Neuronal stem cell (in vitro differentiated cells): ENCODE data around the gene ZNF212.

Source experiments
- DNase-seq: peaks from one replicate; pipeline ENCODE4 v3.0.0-alpha.2; 2013; ENCODE audit warnings: low spot score
- H2AFZ ChIP-seq: one replicate; pipeline ENCODE4 v1.6.1; 2013; ENCODE audit warnings: mild to moderate bottlenecking, low read length, inconsistent platforms
- H2AK5ac ChIP-seq: 2 replicates; pipeline ENCODE4 v1.6.1; 2013; ENCODE audit warnings: low read depth, mild to moderate bottlenecking, inconsistent platforms, low read length, moderate library complexity, mixed read lengths
- H2BK120ac ChIP-seq: 2 replicates; pipeline ENCODE4 v1.6.1; 2013; ENCODE audit warnings: low read depth, mild to moderate bottlenecking, inconsistent platforms, low read length, moderate library complexity, mixed read lengths
- H2BK12ac ChIP-seq: one replicate; pipeline ENCODE4 v1.6.1; 2013; ENCODE audit warnings: low read length, inconsistent platforms
- H2BK15ac ChIP-seq: 2 replicates; pipeline ENCODE4 v1.6.1; 2013; ENCODE audit warnings: mild to moderate bottlenecking, low read length, inconsistent platforms, mixed read lengths
- H2BK5ac ChIP-seq: one replicate; pipeline ENCODE4 v1.6.1; 2013; ENCODE audit warnings: inconsistent platforms, mild to moderate bottlenecking, low read length, moderate library complexity
- H3K14ac ChIP-seq: one replicate; pipeline ENCODE4 v1.6.1; 2013; ENCODE audit warnings: low read length, inconsistent platforms
- H3K18ac ChIP-seq: 2 replicates; pipeline ENCODE4 v1.6.1; 2013; ENCODE audit warnings: low read length, inconsistent platforms
- H3K23ac ChIP-seq: 2 replicates; pipeline ENCODE4 v1.6.1; 2013; ENCODE audit warnings: low read depth, mild to moderate bottlenecking, mixed read lengths, low read length, inconsistent platforms; ENCODE audit not compliant: poor library complexity
- H3K27ac ChIP-seq: replicated peaks from 3 replicates; pipeline ENCODE4 v1.5.1; 2013; ENCODE audit warnings: low read length, inconsistent platforms
- H3K27me3 ChIP-seq, 3 experiments: 2 replicates each; pipeline ENCODE4 v1.6.1; 2013; ENCODE audit warnings: low read length in 3 of 3, mild to moderate bottlenecking in 2 of 3, inconsistent platforms in 1 of 3, low read depth in 1 of 3, mixed read lengths in 1 of 3, moderate library complexity in 1 of 3; ENCODE audit not compliant: control insufficient read depth in 3 of 3, insufficient read depth in 3 of 3
- H3K36me3 ChIP-seq, 2 donors: replicated peaks in 1 of 2; 2 replicates each; pipeline ENCODE4 v1.6.1; 2013; ENCODE audit warnings: low read length in 2 of 2; ENCODE audit not compliant: control insufficient read depth in 2 of 2, insufficient read depth in 2 of 2
- H3K4ac ChIP-seq: 2 replicates; pipeline ENCODE4 v1.6.1; 2013; ENCODE audit warnings: inconsistent platforms, mild to moderate bottlenecking, low read length, moderate library complexity
- H3K4me1 ChIP-seq, 2 donors: 1 replicate in 1 of 2; 2 replicates in 1 of 2; pipeline ENCODE4 v1.6.1; 2013; ENCODE audit warnings: low read length in 2 of 2, low read depth in 1 of 2; ENCODE audit not compliant: control insufficient read depth in 2 of 2, insufficient read depth in 1 of 2
- H3K4me2 ChIP-seq: one replicate; pipeline ENCODE4 v1.6.1; 2013; ENCODE audit warnings: mild to moderate bottlenecking, low read length, inconsistent platforms; ENCODE audit not compliant: insufficient read depth, poor library complexity, severe bottlenecking
- H3K4me3 ChIP-seq, 2 donors: 2 replicates each; pipeline ENCODE4 v1.5.1; 2013; ENCODE audit warnings: low read length in 2 of 2, mild to moderate bottlenecking in 2 of 2, inconsistent platforms in 1 of 2, moderate library complexity in 1 of 2
- H3K79me1 ChIP-seq: one replicate; pipeline ENCODE4 v1.6.1; 2013; ENCODE audit warnings: low read depth, mild to moderate bottlenecking, inconsistent platforms, low read length, moderate library complexity
- H3K9ac ChIP-seq: one replicate; pipeline ENCODE4 v1.6.1; 2013; ENCODE audit warnings: mild to moderate bottlenecking, low read depth, low read length, inconsistent platforms; ENCODE audit not compliant: poor library complexity
- H3K9me3 ChIP-seq, 2 donors: replicated peaks in 1 of 2; 2 replicates each; pipeline versions ENCODE3 to v1.6.1; 2013; ENCODE audit warnings: low read length in 2 of 2, mild to moderate bottlenecking in 2 of 2, inconsistent platforms in 1 of 2, low read depth in 1 of 2, mixed read lengths in 1 of 2, moderate library complexity in 1 of 2; ENCODE audit not compliant: control insufficient read depth in 2 of 2, insufficient read depth in 1 of 2
- H4K8ac ChIP-seq: one replicate; pipeline ENCODE4 v1.6.1; 2013; ENCODE audit warnings: low read depth, mild to moderate bottlenecking, inconsistent platforms, low read length, moderate library complexity
- H4K91ac ChIP-seq: one replicate; pipeline ENCODE4 v1.6.1; 2013; ENCODE audit warnings: low read length, low read depth, mild to moderate bottlenecking, inconsistent platforms; ENCODE audit not compliant: poor library complexity
- WGBS, 2 donors: extraction: QIAGEN DNeasy Blood & Tissue Kit; methylation state at CpG; one replicate each; pipeline ENCODE4 v1.1.7; 2013; ENCODE audit warnings: missing lambda C conversion rate in 2 of 2, mixed read lengths in 1 of 2; ENCODE audit not compliant: insufficient read length in 2 of 2, insufficient replicate concordance in 1 of 2; ENCODE audit errors: extremely low coverage in 2 of 2; 5-methylcytosine and 5-hydroxymethylcytosine counted together

The ZNF212 gene

DNA sequence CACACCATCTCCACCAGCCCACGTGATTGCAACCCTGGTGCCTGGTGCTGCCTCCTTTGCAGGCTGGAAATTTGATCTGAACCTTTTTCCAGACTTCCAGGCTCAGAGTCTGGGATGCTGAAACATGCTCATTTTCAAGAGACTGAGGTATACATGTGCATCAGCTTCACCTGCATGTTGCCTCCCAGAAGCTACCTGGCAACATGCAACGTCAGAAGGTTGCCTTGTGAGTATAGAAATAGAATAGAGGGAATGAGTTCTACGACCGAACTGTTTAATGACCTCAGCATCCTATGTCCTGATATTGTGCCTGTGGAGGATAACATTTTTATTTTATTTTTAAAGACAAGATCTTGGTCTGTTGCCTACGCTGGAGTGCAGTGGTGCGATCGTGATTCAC, 1.9 kb upstream of the ZNF212 start:
- no peak overlapping the region for H2AK5ac ChIP-seq
- no peak overlapping the region for H2BK5ac ChIP-seq
- H2BK15ac ChIP-seq: no peak overlapping the region
- no peak overlapping the region for H3K14ac ChIP-seq
- H3K4ac ChIP-seq: no peak overlapping the region
- WGBS, 2 donors: no CpG with 5 or more reads among the region's 7 CpGs
- no peak overlapping the region for H3K4me2 ChIP-seq
- H3K9me3 ChIP-seq: peaks cover 0 to 4% of the 10 kb centered on the region in 2 donors
- H3K79me1 ChIP-seq: peaks cover 7% of the 10 kb centered on the region
- H3K36me3 ChIP-seq: no peaks in the 10 kb centered on the region
- H3K27ac ChIP-seq: no peak overlapping the region
- H3K27me3 ChIP-seq: no peaks in the 10 kb centered on the region
- DNase-seq: no peak
- no peak overlapping the region for H2BK12ac ChIP-seq
- no peak overlapping the region for H4K8ac ChIP-seq
- no peak overlapping the region for H4K91ac ChIP-seq
- H3K18ac ChIP-seq: no peak overlapping the region
- H3K4me1 ChIP-seq: no peaks in the 10 kb centered on the region
- H3K9ac ChIP-seq: no peak overlapping the region
- no peak overlapping the region for H2BK120ac ChIP-seq
- H2AFZ ChIP-seq: no peak overlapping the region
- no peak overlapping the region for H3K23ac ChIP-seq
- no peak overlapping the region for H3K4me3 ChIP-seq

- H4K8ac ChIP-seq: no peak overlapping the region
- H3K27me3 ChIP-seq: no peaks in the 10 kb centered on the region
- no peak overlapping the region for H2AFZ ChIP-seq
- H2BK15ac ChIP-seq: no peak overlapping the region
- no CpG with 5 or more reads among the region's 3 CpGs for WGBS, 2 donors
- H3K4me2 ChIP-seq: no peak overlapping the region
- no peak overlapping the region for H3K27ac ChIP-seq
- no peak overlapping the region for H3K23ac ChIP-seq
- H4K91ac ChIP-seq: no peak overlapping the region
- no peaks in the 10 kb centered on the region for H3K4me1 ChIP-seq
- no peak overlapping the region for H2BK5ac ChIP-seq
- H3K9ac ChIP-seq: no peak overlapping the region
- no peak overlapping the region for H2BK120ac ChIP-seq
- DNase-seq: no peak
- H3K4ac ChIP-seq: no peak overlapping the region
- no peak overlapping the region for H2AK5ac ChIP-seq
- no peak overlapping the region for H3K18ac ChIP-seq
- peaks cover 7% of the 10 kb centered on the region for H3K79me1 ChIP-seq
- no peaks in the 10 kb centered on the region for H3K36me3 ChIP-seq
- peaks cover 0 to 6% of the 10 kb centered on the region in 2 donors for H3K9me3 ChIP-seq
- H3K4me3 ChIP-seq: no peak overlapping the region
- no peak overlapping the region for H3K14ac ChIP-seq
- H2BK12ac ChIP-seq: no peak overlapping the region
Measured at GRCh38 chr7:149238051-149238450, 1.4 kb upstream of the ZNF212 start.

- no peak for DNase-seq
Measured at GRCh38 chr7:149240637-149241036, 1.2 kb downstream of the ZNF212 start.

DNA sequence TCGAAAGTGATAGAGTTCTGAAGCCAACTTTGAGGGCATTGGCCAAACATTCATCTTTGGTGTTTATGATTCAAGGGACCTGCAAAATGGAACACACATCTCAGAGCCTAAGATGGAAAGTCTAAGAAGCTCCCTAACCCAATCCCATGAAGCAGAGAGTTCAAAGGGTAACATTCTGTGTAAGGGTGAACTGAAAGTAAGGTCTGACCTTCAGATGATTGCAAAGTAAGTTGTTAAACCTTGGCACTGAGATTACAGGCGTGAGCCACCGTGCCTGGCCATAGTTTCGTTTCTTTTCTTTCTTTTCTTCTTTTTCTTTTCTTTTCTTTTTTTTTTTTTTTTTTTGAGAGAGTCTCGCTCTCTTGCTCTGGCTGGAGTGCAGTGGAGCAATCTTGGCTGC, 2.2 kb downstream of the ZNF212 start:
- no peaks in the 10 kb centered on the region for H3K36me3 ChIP-seq
- H2BK120ac ChIP-seq: no peak overlapping the region
- no peak overlapping the region for H3K23ac ChIP-seq
- no peak overlapping the region for H4K91ac ChIP-seq
- no peak overlapping the region for H3K14ac ChIP-seq
- WGBS, 2 donors: no CpG with 5 or more reads among the region's 5 CpGs
- no peaks in the 10 kb centered on the region for H3K27me3 ChIP-seq
- H3K18ac ChIP-seq: no peak overlapping the region
- H3K9ac ChIP-seq: no peak overlapping the region
- H2BK15ac ChIP-seq: no peak overlapping the region
- H3K9me3 ChIP-seq: peaks cover 2 to 6% of the 10 kb centered on the region in 2 donors
- no peak overlapping the region for H2AFZ ChIP-seq
- H3K4me3 ChIP-seq: no peak overlapping the region
- H4K8ac ChIP-seq: no peak overlapping the region
- H2AK5ac ChIP-seq: no peak overlapping the region
- peaks cover 8% of the 10 kb centered on the region for H3K79me1 ChIP-seq
- no peak for DNase-seq
- H2BK12ac ChIP-seq: no peak overlapping the region
- H3K4me2 ChIP-seq: no peak overlapping the region
- H2BK5ac ChIP-seq: no peak overlapping the region
- no peak overlapping the region for H3K27ac ChIP-seq
- no peaks in the 10 kb centered on the region for H3K4me1 ChIP-seq
- no peak overlapping the region for H3K4ac ChIP-seq

More at GRCh38 chr7:149240637-149241036, 1.2 kb downstream of the ZNF212 start:
- no peak overlapping the region for H3K23ac ChIP-seq
- H3K14ac ChIP-seq: no peak overlapping the region
- H2BK5ac ChIP-seq: no peak overlapping the region
- H2BK120ac ChIP-seq: no peak overlapping the region
- no peaks in the 10 kb centered on the region for H3K4me1 ChIP-seq
- H2AK5ac ChIP-seq: no peak overlapping the region
- no peak overlapping the region for H3K4ac ChIP-seq
- H3K79me1 ChIP-seq: peaks cover 8% of the 10 kb centered on the region
- H3K27ac ChIP-seq: no peak overlapping the region
- no peak overlapping the region for H2AFZ ChIP-seq
- no peak overlapping the region for H3K9ac ChIP-seq
- no CpG with 5 or more reads among the region's 5 CpGs for WGBS, 2 donors
- no peak overlapping the region for H4K8ac ChIP-seq
- H3K9me3 ChIP-seq: peaks cover 2 to 6% of the 10 kb centered on the region in 2 donors
- H3K4me2 ChIP-seq: peak overlapping the region; percentile 84
- peak overlapping the region in 1 of 2 donors; percentile 72 for H3K4me3 ChIP-seq
- H4K91ac ChIP-seq: no peak overlapping the region
- no peak overlapping the region for H2BK12ac ChIP-seq
- H3K27me3 ChIP-seq: no peaks in the 10 kb centered on the region
- H3K36me3 ChIP-seq: no peaks in the 10 kb centered on the region
- no peak overlapping the region for H3K18ac ChIP-seq
- no peak overlapping the region for H2BK15ac ChIP-seq
